Measurements from ENCODE around the gene USF2. TPM values are rescaled to one million over a fixed set of nuclear protein-coding genes. Genes with fewer than 3 reads are reported as not detected.
A peak's percentile ranks its signal among the peaks of the same experiment; 100 is the strongest.

The USF2 gene
- total and polyA plus RNA-seq, 2 of the 4 experiments (the other 2 are of a cell fraction), result 21.3 to 65.6 TPM

DNA sequence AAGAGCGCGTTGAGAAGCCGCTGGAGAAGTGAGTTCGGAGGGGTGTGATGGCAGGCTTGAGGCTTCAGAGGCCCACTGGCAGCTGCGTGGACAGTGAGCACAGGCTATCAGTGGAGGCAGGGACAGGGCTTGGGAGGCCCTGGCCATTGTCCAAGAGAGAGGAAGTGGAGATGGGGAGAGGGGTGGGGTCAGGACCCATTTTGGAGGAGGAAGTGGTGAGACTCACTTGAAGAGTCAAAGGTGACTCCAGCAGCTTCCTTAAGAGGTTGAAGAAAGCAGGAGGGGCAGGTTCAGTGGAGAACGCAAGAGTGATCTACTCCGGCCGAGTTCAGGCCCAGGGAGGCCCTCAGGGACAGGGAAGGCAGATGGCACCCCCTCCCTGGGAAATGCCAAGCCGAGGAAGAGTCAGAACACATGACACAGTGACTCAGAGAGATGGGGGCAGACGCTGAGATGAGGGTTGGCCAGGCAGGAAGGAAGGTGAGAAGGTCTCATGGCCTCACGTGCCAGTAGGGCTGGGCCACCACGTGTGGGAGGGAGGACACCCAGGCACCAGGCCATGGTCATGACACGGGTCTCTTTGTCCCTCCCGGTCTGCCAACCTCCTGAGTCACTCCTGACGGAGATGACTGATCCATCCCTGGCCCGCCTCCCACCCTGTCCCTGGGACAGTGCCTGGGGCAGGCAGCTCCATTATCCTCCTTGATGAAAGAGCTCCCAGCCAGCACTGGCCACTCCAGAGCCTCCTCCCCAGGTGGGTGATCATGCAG lies 50.1 kb downstream of the USF2 start:
- TF ChIP-seq CTCF (conservative IDR thresholded peaks at IDR 0.05; ENCODE audit: low read depth, low read length) (no peak), MAZ (IDR thresholded peaks at IDR 0.05; ENCODE audit: borderline replicate concordance, low read depth, low read length) (peak; percentile 59; the same call in 1 of the 2 replicates), RFX5 (IDR thresholded peaks at IDR 0.05; ENCODE audit: low read depth, low read length) (no peak), RCOR1 (IDR thresholded peaks at IDR 0.05; ENCODE audit: insufficient replicate concordance, low read length) (no peak), BHLHE40 (IDR thresholded peaks at IDR 0.05; ENCODE audit: low read depth, low read length) (peak; percentile 98), USF2 (IDR thresholded peaks at IDR 0.05; ENCODE audit: low read depth, low read length) (peak; percentile 81)
- TF ChIP-seq, protein P1, sequence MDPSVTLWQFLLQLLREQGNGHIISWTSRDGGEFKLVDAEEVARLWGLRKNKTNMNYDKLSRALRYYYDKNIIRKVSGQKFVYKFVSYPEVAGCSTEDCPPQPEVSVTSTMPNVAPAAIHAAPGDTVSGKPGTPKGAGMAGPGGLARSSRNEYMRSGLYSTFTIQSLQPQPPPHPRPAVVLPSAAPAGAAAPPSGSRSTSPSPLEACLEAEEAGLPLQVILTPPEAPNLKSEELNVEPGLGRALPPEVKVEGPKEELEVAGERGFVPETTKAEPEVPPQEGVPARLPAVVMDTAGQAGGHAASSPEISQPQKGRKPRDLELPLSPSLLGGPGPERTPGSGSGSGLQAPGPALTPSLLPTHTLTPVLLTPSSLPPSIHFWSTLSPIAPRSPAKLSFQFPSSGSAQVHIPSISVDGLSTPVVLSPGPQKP (IDR thresholded peaks at IDR 0.05; ENCODE audit: borderline replicate concordance, low read depth, low read length), result no peak
- intact Hi-C loops (cut with micrococcal nuclease) (no loop called here), in situ Hi-C loops (cut with MboI; ENCODE audit: low sequenced_read_pairs) (no loop called here), dilution Hi-C loops (cut with HindIII; ENCODE audit: low sequenced_read_pairs, unreplicated experiment) (no loop called here)
- H2AFZ ChIP-seq (replicated peaks; ENCODE audit: low read length, poor library complexity), result peak overlapping the region; percentile 90
- H3K27ac ChIP-seq (ENCODE audit: insufficient read depth, low read length), result no peak overlapping the region
- H2AK5ac ChIP-seq (ENCODE audit: low read depth, low read length), result peak overlapping the region; percentile 28; the same call in 1 of the 2 replicates
- H3K79me1 ChIP-seq (ENCODE audit: low read depth in 1 of 2, low read length in 2 of 2), result no peaks in the 10 kb centered on the region
- no peaks in the 10 kb centered on the region for H4K20me1 ChIP-seq (ENCODE audit: insufficient read depth, low read length)
- no peak overlapping the region for H3K9ac ChIP-seq (ENCODE audit: low read depth, low read length)
- peaks cover 4% of the 10 kb centered on the region for H3K9me3 ChIP-seq (ENCODE audit: control insufficient read depth, insufficient read depth, low read length)
- peak overlapping the region; percentile 85 for H2AK9ac ChIP-seq (replicated peaks; ENCODE audit: low read depth, low read length, poor library complexity)
- peak overlapping the region; percentile 54; the same call in 1 of the 2 replicates for H2BK120ac ChIP-seq (ENCODE audit: low read depth, low read length)
- no peak overlapping the region; the same call in 1 of the 2 replicates for H2BK20ac ChIP-seq (ENCODE audit: low read depth, low read length)
- no peak overlapping the region for H3K4me3 ChIP-seq (ENCODE audit: insufficient read depth, low read depth, low read length)
- H2BK5ac ChIP-seq (ENCODE audit: low read depth, low read length, poor library complexity, severe bottlenecking), result peak overlapping the region; percentile 20
- no peak overlapping the region for H4K5ac ChIP-seq (ENCODE audit: low read depth, low read length)
- BruUV-seq (replicated peaks), result no TSS peak
- DNase-seq, result peak; percentile 71
- ChIA-PET POLR2A (ENCODE audit: unreplicated experiment) (no interaction called here), CTCF (interaction anchor here (0.6 kb wide), 1 partner anchor 191 kb away, joined by 3 read pairs; no protein-coding TSS in a partner anchor)
- peak overlapping the region; percentile 15; the same call in 1 of the 2 replicates for H3K14ac ChIP-seq (replicated peaks; ENCODE audit: low read depth, low read length)
- H3K36me3 ChIP-seq (ENCODE audit: control insufficient read depth, insufficient read depth, low read length), result no peaks in the 10 kb centered on the region
- H4K8ac ChIP-seq (ENCODE audit: low read depth in 2 of 2, low read length in 2 of 2), result peak overlapping the region in 1 of 2 experiments; percentile 60; a peak in 2 of 4 replicates
- peak overlapping the region; percentile 29; the same call in 1 of the 2 replicates for H3K4ac ChIP-seq (ENCODE audit: low read depth, low read length)
- H2BK15ac ChIP-seq (ENCODE audit: low read depth, low read length), result 0 out of 3 replicates have a peak overlapping the region, but pooled peaks have one; percentile 37
- no peak overlapping the region for H3K23ac ChIP-seq (ENCODE audit: low read depth, low read length)
- H3K27me3 ChIP-seq (ENCODE audit: control insufficient read depth, insufficient read depth, low read length), result no peaks in the 10 kb centered on the region; the same call in 1 of the 2 replicates
- H3K4me2 ChIP-seq (ENCODE audit: low read depth, low read length), result no peak overlapping the region
- no peak overlapping the region for H3K56ac ChIP-seq (ENCODE audit: extremely low read depth, insufficient read depth, low read length)
- 63% methylated on average over 8 of the region's 16 CpGs; no CpG with 5 or more reads in 1 of the 2 experiments for WGBS, 2 experiments (ENCODE audit: extremely low coverage in 2 of 2, insufficient read length in 1 of 2)
- peak; percentile 81 for ATAC-seq (ENCODE audit: low read depth)
- 0 out of 2 replicates have a peak, but pooled peaks cover 5% of the 10 kb centered on the region for H3K9me1 ChIP-seq (ENCODE audit: insufficient read depth, low read length)
- H4K91ac ChIP-seq (ENCODE audit: insufficient read depth, low read depth, low read length), result peak overlapping the region; percentile 26
- no peak overlapping the region for H3K18ac ChIP-seq (ENCODE audit: low read depth, low read length)
- H3K4me1 ChIP-seq (ENCODE audit: control insufficient read depth, insufficient read depth, low read length), result peaks cover 5% of the 10 kb centered on the region

Data from IMR-90 (cell line).